Measurements from ENCODE around the gene NELFE.

- TF ChIP-seq POLR2A (IDR thresholded peaks at IDR 0.05) (no peak), POLR2AphosphoS5 (IDR thresholded peaks at IDR 0.05; ENCODE audit: insufficient read depth in 1 of 2, low read depth in 1 of 2) (no peak), CTCF (IDR thresholded peaks at IDR 0.05) (no peak)
Measured at GRCh38 chr6:31947070-31947675, 11.6 kb downstream of the NELFE start.

Measured in vagina (tissue), 2 donors.